ENCODE data around the gene RGN.
"Not testable (repeated sequence)": the region's sequence is repeated elsewhere in the genome, so short reads cannot be mapped to it uniquely, and the experiment has no call there.

The RGN gene

DNA sequence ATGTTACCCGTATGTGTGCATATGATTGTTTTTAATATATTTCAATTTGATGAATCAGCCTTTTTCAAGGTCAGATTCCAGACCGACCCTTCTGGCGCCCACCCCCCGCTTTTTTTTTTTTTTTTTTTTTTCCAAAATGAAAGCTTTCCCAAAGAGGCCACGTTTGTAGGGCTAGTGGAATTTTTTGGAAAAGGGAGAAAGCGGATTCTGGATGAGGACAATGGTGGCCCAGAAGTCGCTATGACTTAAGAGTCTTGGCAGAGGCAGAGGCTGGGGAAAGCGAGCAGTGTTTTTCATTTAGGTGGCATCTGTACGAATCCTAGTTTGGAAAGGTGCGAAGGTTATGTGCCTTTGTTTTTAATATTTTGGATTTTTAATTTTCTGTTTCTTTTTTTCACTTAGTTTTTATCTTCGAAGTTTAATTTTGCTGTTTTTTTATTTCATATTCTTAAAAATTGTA, 51.7 kb downstream of the RGN start:
- no peak overlapping the region for H3K9ac ChIP-seq (ENCODE audit: low read length)
- H3K36me3 ChIP-seq (ENCODE audit: control insufficient read depth, insufficient read depth, low read length): no peaks in the 10 kb centered on the region
- H3K27ac ChIP-seq (ENCODE audit: low read depth, low read length): no peak overlapping the region
- no peaks in the 10 kb centered on the region for H3K27me3 ChIP-seq (ENCODE audit: control insufficient read depth, insufficient read depth, low read length)
- no peaks in the 10 kb centered on the region for H3K4me1 ChIP-seq (ENCODE audit: control insufficient read depth, insufficient read depth, low read length)
- H3K4me3 ChIP-seq (ENCODE audit: low read length): peak overlapping the region; percentile 76

DNA sequence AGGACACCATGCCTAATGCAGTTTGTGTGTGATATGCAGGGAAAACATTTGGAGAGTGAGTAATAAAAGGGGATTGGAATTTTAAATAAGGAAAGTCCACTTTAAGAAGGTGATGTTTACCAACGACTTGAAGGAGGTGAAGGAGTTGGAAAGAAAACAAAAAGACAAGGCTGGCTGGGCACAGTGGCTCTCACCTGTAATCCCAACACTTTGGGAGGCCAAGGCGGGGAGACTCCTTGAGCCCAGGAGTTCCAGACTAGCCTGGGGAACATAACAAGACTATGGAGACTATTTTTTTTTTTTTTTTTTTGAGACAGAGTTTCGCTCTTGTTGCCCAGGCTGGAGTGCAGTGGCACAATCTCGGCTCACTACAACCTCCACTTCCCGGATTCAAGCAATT, 55.2 kb downstream of the RGN start:
- Histone ChIP-seq H3K27ac (ENCODE audit: low read depth, low read length) (no peak overlapping the region), H3K27me3 (ENCODE audit: control insufficient read depth, insufficient read depth, low read length) (no peaks in the 10 kb centered on the region)

DNA sequence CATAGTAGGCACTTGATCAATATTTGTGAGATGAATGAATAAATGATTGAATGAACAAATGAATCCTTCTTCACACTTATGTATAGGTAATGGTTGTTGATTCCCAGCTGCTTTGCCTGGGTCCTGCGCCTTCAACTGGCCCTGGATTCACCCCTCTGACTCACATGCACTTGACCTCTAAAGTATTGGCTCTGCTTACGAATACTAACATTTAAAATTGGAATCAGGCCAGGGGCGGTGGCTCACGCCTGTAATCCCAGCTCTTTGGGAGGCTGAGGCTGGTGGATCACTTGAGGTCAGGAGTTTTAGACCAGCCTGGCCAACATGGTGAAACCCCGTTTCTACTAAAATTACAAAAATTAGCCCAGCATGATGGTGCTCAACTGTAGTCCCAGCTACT, 57.4 kb downstream of the RGN start:
- not testable (repeated sequence) for H3K4me3 ChIP-seq (ENCODE audit: low read length); H3K9ac ChIP-seq (ENCODE audit: low read length); H3K27ac ChIP-seq (ENCODE audit: low read depth, low read length); H3K36me3 ChIP-seq (ENCODE audit: control insufficient read depth, insufficient read depth, low read length); H3K27me3 ChIP-seq (ENCODE audit: control insufficient read depth, insufficient read depth, low read length); H3K4me1 ChIP-seq (ENCODE audit: control insufficient read depth, insufficient read depth, low read length)

More for the DNA sequence above, 55.2 kb downstream of the RGN start:
- H3K9ac ChIP-seq (ENCODE audit: low read length): no peak overlapping the region
- H3K4me1 ChIP-seq (ENCODE audit: control insufficient read depth, insufficient read depth, low read length): no peaks in the 10 kb centered on the region
- no peaks in the 10 kb centered on the region for H3K36me3 ChIP-seq (ENCODE audit: control insufficient read depth, insufficient read depth, low read length)
- no peak overlapping the region for H3K4me3 ChIP-seq (ENCODE audit: low read length)

DNA sequence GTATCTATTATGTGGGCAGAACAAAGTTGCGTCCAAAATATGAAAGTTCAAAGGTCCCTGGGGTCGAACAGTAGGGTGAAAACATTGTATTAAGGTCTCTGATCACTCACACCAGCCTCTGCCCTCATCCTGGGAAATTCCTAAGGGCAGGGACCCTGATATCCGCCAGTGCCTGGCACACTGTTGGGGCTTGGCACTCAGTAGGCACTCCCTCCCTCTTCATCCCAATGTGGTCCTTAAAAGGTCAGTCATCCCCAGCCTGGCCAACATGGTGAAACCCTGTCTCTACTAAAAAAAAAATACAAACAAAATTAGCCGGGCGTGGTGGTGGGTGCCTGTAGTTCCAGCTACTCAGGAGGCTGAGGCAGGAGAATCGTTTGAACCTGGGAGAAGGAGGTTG, 59.9 kb downstream of the RGN start:
- no peaks in the 10 kb centered on the region for H3K4me1 ChIP-seq (ENCODE audit: control insufficient read depth, insufficient read depth, low read length)

More for the DNA sequence above, 59.9 kb downstream of the RGN start:
- no peak overlapping the region for H3K4me3 ChIP-seq (ENCODE audit: low read length)
- no peak overlapping the region for H3K27ac ChIP-seq (ENCODE audit: low read depth, low read length)
- H3K9ac ChIP-seq (ENCODE audit: low read length): no peak overlapping the region
- no peaks in the 10 kb centered on the region for H3K27me3 ChIP-seq (ENCODE audit: control insufficient read depth, insufficient read depth, low read length)
- H3K36me3 ChIP-seq (ENCODE audit: control insufficient read depth, insufficient read depth, low read length): no peaks in the 10 kb centered on the region
